ENCODE results near the gene PIGBOS1.
A peak's percentile ranks its signal among the peaks of the same experiment; 100 is the strongest.
"Not testable (repeated sequence)": the region's sequence is repeated elsewhere in the genome, so short reads cannot be mapped to it uniquely, and the experiment has no call there.

The PIGBOS1 gene

GRCh38 chr15:55290528-55291057 lies 28.3 kb downstream of the PIGBOS1 start:
- FAIRE-seq = peak; percentile 33

GRCh38 chr15:55289746-55290527 lies 29.0 kb downstream of the PIGBOS1 start, which contains the start of gene RAB27A:
Gene RAB27A, minus strand, starts transcription at chr15:55289813. Its CDS starts 54,879 bp downstream, at chr15:55234934.
- FAIRE-seq = no peak

- FAIRE-seq = no peak
These were observed 29.7 kb downstream of the PIGBOS1 start for GRCh38 chr15:55289011-55289745.

- FAIRE-seq = no peak
These were observed 30.8 kb downstream of the PIGBOS1 start for GRCh38 chr15:55288006-55288717.

GRCh38 chr15:55286442-55287189 lies 32.3 kb downstream of the PIGBOS1 start:
- not testable (repeated sequence) for FAIRE-seq

- no peak for FAIRE-seq
These were observed 34.5 kb downstream of the PIGBOS1 start for GRCh38 chr15:55284426-55284825.

GRCh38 chr15:55283379-55284147 lies 35.4 kb downstream of the PIGBOS1 start:
- FAIRE-seq = no peak

GRCh38 chr15:55282284-55282833 lies 36.6 kb downstream of the PIGBOS1 start:
- no peak for FAIRE-seq

- no peak for FAIRE-seq
These were observed 37.2 kb downstream of the PIGBOS1 start for GRCh38 chr15:55281517-55282228.

- FAIRE-seq = not testable (repeated sequence)
These were observed 38.3 kb downstream of the PIGBOS1 start for GRCh38 chr15:55280589-55280988.

- no peak for FAIRE-seq
These were observed 39.1 kb downstream of the PIGBOS1 start for GRCh38 chr15:55279746-55280351.

- no peak for FAIRE-seq
These were observed 39.7 kb downstream of the PIGBOS1 start for GRCh38 chr15:55279100-55279745.

GRCh38 chr15:55277715-55278114 lies 41.2 kb downstream of the PIGBOS1 start:
- no peak for FAIRE-seq

GRCh38 chr15:55277116-55277564 lies 41.8 kb downstream of the PIGBOS1 start:
- no peak for FAIRE-seq

- no peak for FAIRE-seq
These were observed 42.6 kb downstream of the PIGBOS1 start for GRCh38 chr15:55276324-55276723.

GRCh38 chr15:55270291-55270690 lies 48.6 kb downstream of the PIGBOS1 start:
- no peak for FAIRE-seq

- FAIRE-seq = no peak
These were observed 50.7 kb downstream of the PIGBOS1 start for GRCh38 chr15:55268176-55268695.

- FAIRE-seq = no peak
These were observed 51.3 kb downstream of the PIGBOS1 start for GRCh38 chr15:55267401-55268175.
